Peyer's patch (tissue), 4 donors: ENCODE results near the gene TK1.

Source experiments
- CTCF ChIP-seq, 6 experiments: fragments of 450-650 bp in 4 of 6; fragments of 200-600 bp in 2 of 6; sonication (generic) in 1 of 6; IDR thresholded peaks; one replicate each; pipeline ENCODE4 v1.5.1; 2017 to 2019; ENCODE audit warnings: antibody characterized with exemption in 6 of 6, mild to moderate bottlenecking in 3 of 6, moderate library complexity in 1 of 6
- POLR2A ChIP-seq, 2 donors: fragments of 450-650 bp; IDR thresholded peaks; one replicate each; pipeline ENCODE4 v1.5.1; 2017; ENCODE audit warnings: antibody characterized with exemption in 2 of 2, mild to moderate bottlenecking in 2 of 2, moderate library complexity in 2 of 2

DNA sequence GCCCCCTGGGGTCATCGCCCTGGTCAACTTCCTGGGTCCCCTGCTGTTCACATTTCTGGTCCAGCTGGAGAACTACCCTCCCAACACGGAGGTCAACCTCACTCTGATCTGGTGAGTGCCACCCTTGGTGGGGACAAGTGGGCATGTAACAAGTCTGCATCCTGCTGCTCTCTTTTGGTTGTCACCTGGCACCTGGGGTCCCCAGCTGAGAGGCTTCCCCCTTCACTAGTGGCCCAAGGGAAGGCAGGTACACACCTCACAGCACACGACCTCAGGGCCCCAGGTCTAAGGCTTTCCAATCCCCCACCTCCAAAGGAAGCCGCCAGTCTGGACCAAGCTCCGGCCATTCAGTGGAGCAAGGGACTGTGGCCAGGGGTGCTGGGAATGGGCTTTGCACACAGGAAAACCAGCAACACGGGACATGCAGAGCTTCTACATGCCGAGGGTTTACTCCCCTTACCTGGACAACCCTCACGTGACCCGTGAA, 51.9 kb downstream of the TK1 start:
- TF ChIP-seq CTCF (IDR thresholded peaks at IDR 0.05) (no peak), POLR2A (IDR thresholded peaks at IDR 0.05) (no peak)
